Esophagus mucosa (tissue), 1 donor: ENCODE results near the gene PDGFB. TPM values are rescaled to one million over a fixed set of nuclear protein-coding genes. Genes with fewer than 3 reads are reported as not detected.
A peak's percentile ranks its signal among the peaks of the same experiment; 100 is the strongest.

Source experiments
- ATAC-seq: fragments of 200-7000 bp; cut with Tn5 transposase; one replicate; pipeline ENCODE4 v1.9.1; 2020
- total RNA-seq: library from RNA; stranded (reverse); gene quantifications from one replicate; pipeline ENCODE4 v1.2.4, GENCODE V29; 2023
- donor health status: DM: yes; HTN: yes; CAD: no.

Gene PDGFB
- total RNA-seq, 1 donor from 2014 or later = 0.96 TPM

DNA sequence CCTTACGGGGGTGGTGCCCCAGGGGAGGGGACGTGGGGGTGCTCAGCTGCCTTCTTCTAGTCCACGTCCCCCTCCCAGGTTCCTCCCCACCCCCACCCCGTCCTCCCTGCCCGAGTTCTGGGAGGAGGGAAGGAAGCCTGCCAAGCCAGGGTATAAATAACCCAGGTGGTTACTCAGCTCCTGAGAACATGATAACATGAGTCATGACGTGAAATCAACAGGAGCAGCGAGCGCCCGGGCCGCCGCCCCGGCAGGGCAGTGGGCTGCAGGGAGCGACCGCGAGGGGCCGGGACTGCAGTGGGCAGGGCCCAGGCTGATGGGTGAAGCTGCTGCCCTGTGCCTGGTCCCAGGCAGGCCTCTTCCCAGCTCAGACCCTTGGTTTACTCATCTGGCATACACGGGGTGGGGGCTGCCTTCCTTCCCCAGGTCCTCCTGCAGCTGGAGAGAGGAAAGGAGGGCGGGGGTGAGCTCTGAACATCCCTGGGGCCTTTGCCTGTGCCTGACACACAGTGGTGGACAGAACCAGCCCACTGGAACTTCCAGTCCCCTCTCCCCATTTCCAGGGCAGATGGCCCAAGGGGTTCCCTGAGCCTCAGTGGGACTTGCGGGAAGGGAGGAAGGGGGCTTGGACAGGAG is 8.8 kb upstream of the PDGFB start:
- peak; percentile 71 for ATAC-seq

DNA sequence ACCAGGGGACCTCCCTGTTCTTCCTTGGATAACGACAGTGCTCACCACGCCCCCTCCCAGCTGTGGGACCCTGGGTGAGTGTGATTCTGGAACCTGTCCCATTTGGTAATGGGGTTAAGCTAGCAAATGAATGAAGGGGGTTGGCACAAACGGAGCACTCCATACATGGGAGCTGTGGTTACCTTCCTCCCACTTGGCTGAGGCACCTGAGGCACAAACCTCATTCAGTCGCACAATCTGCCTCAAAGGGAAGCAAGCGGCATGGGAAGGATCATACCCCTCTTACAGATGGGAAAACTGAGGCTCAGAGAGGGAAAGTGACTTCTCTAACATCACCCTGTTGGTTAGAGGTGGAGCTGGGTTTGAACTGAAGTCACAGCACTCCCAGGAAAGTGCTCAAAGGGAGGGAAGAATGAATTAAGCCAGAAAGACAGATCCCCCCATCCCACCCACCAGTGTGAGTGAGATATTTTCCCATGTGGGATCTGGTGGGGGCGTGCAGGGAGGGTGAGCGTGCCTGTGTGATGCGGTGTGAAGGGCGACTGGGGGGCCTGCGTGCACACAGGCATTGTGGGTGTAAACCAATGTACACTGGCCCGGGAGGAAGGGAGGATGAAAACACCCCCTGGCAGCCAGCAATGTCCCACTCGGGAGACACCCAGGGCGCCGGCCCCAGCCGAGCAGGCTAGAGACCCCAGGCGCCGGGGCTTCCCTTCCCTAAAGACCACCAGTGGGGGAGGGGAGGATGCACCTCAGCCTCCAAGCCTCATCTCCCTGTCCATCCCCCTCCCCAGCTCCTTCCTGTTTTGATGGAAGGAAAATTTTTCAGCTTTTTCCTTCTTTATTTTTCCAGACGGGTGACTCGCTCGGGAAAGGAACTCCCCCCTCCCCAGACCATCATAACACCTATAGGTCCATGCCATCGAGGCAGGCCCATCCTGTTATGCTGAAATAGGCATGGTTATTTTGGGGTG is 8.0 kb upstream of the PDGFB start:
- ATAC-seq = no peak

DNA sequence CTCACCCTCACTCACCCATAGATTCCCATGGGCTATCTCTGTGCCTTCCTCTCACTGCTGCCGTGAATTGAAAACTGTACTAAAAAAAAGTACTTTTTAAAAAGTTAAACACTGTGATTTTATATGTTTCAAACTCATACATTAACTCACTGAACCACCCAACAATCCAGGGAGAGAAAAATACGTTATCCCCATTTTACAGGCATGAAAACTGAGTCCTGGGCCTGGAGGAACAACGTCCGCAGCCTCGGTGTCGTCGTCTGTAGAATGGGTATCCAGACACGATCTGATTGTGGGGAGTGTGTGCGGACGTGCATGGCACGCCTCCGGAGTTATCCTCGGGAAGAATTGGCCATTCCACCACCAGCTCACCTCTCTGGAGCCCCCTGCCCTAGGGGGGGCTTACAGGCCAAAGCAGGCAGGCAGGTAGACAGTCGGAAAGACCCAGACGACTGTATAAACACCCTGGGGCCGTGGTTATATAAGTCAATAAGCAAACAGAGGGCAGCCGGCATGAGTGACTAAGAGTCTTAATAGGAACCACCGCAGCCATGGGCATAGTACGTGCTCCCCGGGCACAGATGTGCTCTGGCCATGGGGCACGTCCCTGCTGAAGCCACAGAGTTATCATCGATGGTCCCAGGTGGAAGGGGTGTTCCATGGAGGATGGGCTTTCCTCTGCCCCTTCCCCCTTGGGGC is 7.1 kb upstream of the PDGFB start:
- ATAC-seq = peak; percentile 7

DNA sequence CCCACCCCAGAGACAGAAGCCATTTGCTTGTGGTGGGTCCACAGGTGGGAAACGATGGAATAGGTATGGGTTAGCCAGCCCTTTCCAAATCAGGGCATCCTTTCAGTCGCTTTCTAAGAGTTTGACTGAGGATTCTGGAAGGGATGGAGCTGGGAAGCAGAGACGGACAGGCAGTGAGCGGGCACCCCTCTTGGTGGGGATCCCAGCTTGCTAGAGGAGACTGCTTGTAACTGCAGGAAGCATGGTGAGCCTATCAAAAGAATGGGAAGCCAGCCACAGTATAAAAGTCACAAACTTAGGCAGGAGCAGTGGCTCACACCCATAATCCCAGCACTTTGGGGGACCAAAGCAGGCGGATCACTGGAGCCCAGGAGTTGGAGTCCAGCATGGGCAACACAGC is 6.1 kb upstream of the PDGFB start:
- ATAC-seq = no peak

DNA sequence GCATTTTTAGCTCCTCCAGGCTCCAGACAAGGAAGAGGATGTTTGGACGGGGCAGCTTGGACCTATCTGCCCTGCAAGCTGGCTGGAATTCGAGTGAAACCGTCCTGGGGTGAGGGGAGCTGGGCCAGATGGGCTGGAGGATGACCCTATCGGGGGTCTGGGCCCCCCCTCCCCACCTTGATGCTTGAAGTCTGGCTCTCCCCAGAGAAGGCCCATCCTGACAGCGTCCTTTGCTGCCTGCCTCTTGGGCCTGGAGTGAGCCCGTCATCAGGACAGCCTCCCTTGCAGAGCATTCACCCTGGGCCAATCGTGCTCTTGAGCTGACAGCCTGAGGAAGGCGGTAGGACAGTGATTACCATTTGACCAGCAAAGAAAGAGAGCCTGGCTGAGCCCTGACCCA is 5.3 kb upstream of the PDGFB start:
- ATAC-seq = no peak

DNA sequence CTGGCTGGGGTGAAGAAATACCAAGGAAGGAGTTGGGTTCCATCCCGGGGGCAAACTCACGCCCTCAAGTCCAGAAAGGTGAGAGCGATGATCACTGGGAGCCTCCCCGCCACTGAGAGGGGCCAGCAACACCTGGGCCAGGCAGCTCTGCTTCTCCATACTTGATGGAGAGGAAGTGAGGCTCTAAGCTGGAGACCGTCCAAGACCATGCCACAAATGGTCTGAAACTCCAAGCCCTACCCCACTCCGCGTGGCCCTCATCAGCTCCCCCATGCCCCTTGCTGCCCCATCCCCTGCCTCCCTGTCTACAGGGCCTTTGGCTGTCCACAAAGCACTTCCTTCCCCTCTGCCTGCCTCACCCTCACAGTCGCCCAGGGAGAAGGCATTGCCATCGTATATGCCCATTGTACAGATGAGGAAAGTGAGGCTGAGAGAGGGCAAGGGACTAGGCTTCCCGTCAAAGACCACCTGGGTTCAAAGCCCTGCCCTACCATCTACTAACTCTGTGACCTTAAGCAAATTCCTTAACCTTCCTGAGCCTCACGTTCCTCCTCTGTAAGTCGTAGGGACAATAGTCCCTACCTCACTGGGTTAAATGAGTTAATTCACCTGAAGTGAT is 4.4 kb upstream of the PDGFB start:
- ATAC-seq = no peak

DNA sequence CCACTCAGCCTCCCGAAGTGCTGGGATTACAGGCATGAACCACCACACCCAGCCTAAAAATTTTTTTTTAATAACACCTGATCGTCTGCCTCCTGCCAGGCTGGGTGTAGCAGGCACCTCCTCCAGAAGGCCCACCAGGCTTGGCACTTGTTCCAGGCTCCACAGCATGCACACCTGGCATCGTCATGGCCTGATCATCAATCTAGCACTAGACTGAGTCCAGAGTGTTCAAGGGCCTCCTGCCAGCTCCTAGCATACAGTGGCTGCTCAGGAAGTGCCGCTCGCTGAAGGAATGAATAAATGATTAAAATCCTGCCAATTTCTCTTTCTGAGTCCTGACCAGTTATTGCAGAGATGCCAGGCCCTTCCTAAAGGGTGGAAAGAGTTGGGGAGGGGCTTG is 3.5 kb upstream of the PDGFB start:
- no peak for ATAC-seq

DNA sequence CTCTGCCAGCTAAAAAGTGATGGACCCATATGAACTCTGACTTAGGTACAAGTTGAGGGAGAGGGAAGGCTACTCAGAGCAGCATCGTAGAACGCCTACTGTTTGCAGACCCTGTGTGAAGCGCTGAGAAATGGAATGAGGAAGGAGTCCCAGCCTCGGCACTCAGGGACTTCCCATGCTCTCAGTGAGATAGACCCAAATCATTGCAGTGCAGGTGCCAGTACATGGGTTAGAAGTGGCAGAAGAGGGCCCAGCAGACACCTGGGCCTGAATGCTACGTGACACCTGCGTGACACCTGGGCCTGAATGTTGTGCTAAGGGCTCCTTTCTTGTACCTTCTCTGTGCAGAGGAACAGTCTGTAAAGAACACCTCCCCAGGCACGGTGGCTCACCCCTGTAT is 2.6 kb upstream of the PDGFB start:
- no peak for ATAC-seq

DNA sequence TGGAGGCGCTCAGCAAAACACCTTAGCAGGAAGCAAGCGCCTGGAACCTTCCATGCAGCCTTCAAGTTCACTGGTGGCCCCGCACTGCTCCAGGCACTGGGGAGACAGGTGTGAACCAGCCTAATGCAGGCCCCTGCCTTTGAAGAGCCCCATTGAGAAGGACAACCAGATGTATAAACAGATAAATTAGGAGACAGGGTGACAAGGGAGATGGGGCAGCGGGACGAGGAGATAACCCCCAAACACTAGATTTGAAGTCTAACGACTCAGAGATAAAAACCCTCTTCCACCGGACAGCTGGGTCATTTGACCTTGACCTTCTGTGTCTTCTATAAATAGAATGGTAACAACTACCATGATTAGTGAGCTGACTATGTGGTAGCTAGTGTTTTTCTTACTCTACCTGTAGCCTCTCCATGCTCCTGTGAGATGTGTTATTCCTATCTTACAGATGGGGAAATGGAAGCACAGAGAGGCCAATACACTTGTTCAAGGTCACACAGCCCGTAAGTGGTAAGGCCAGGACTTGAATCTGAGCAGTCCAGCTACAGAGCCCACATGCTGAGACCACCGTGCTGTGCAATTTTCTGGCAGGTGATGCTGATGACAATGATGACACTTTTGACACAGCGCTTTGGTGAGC is 2.0 kb upstream of the PDGFB start:
- ATAC-seq = no peak

DNA sequence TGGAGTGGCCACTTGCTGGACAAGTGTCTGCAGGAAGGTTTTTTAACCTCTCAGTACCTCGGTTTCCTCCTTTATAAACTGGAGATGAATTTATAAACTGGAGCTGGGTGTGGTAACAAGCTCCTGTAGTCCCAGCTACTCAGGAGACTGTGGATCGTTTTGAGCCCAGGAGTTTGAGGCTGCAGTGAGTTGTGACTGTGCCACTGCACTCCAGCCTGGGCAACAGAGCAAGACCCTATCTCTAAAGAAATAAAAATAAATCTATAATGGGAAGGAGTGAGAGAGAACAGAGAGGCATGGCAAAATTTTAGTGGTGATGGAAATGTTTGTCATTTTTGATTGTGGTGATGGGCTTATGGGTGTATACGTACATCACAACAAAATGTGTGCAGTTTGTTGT is 1.4 kb upstream of the PDGFB start:
- ATAC-seq = no peak

DNA sequence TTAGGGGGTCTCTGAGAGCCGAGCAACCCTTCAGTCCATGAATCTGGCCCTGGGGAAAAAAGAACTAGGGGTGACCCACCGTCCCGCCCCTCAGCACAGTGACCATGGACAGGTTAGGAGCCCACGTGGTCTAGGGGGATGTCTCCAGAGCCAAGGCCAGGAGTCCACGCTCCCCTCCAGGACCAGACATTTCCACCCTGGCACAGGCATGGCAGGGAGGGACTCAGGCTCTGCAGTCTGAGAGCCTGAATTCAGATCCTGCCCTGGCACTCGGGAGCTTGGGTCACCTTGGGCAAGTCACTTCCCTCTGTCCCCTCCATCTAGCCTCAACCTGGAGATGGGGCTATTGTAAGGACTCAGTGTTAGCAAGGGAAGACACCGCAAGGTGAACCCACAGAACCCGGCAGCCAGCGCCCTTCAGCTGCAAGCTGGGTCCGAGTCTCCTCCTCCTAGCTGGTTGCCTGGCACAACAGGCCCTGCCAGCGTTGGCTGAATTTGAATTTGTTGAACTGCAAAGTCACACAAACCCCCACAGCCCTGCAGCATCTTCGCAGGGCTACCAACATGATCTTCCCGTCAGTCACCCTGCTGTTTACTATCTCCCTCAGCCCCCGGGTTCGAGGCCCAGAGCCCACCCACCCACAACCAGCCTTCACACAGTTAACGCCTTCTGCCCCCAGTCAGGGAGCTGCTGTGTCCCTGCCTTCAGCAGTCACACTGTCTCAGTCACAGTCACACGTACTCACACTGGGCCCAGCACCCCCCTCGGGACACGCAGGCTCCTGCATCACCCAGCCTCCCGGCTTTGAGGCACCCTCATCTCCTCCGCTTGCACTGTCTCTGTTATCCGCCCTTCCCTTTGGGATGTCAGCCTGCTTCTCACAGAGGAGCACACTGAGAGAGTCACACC is 603 bp upstream of the PDGFB start:
- ATAC-seq = no peak

DNA sequence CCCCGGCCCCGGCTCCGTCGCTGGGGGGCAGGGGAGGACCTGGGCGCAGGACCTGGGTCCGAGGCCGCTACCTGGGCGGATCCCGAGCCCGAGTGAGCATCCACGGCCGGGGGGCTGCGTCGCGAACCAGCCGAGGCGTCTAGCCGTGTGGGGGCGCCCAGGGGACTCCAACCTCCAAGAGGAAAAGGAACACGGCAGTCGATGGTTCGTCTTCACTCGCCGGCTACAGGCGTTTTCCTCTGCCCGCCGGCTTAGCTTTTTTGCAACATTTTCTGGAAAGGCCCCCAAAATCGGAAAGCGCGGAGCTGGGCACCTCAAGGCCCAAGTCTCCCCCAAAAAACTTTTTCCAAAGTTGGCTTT is 666 bp downstream of the PDGFB start:
- ATAC-seq = no peak

DNA sequence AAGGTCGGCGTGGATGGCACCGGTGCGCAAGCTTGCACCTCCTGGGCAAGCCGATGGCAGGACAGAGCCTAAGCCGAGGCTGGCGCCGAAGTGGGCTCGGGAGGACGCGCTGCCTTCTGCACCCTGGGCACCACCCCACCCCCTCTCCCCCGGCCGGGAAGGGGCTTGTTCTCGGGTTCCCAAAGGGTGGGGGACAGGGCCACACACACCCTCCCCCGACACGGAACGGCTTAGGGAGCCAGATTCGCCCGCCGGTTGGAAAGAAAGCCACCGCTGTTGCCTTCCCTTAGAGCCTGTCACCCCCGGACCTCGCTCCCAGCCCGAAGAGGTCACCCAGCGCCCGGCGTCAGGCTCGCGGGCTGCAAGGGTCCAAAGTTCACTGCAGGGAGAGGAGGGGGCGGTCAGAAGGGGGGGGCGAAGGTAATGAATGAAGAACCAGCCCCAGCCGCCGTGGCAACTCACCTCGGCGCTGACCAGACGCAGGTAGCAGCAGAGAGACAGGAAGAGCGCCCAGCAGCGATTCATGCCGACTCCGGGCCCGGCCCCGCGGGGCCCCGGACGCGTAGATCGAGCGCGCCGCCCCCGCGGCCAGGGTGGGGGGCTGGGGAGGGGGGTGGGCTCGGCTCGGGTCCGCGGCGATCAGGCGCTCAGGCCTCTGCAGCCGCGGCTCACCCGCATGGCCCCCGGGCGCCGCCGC is 1.2 kb downstream of the PDGFB start:
- ATAC-seq = no peak

DNA sequence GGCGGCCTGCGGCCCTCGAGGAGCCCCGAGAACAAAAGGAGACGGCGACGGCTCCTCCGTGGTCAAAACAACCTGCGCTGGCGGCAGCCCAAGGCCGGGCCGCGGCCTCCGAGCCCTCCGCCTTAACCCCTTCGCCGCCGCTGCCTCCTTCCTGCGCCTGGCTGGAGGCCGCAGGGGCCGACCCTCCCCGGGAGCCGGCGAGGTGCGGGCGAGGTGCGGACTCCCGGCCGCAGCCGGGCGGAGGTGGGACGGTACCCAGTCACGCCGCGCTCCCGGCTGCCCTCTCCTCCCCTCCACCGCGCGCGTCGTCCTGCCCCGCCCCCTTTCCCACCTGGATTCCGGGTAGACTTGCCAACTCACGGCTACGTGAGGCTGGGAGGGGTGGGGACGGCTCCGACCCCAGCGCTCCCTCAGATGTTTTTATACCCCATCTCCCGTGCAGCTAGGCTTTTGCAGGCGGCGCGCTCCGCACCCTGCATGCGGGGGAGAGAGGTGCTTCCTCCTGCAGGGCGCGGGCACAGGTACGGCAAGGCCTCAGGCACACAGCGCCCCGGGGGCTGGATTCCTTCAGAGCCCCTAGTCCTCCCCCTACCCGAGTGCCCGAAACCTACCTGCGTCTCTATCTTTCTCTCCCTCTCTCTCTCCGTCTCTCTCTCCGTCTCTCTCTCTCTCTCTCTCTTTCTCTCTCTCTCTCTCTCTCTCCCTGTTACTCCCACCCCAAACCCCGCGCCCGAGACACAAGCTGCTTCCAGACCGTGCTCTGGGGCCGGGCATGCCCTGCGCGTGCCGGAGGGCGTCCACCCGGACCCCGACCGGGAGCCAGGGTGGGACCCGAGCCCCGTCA is 2.0 kb downstream of the PDGFB start:
- no peak for ATAC-seq

DNA sequence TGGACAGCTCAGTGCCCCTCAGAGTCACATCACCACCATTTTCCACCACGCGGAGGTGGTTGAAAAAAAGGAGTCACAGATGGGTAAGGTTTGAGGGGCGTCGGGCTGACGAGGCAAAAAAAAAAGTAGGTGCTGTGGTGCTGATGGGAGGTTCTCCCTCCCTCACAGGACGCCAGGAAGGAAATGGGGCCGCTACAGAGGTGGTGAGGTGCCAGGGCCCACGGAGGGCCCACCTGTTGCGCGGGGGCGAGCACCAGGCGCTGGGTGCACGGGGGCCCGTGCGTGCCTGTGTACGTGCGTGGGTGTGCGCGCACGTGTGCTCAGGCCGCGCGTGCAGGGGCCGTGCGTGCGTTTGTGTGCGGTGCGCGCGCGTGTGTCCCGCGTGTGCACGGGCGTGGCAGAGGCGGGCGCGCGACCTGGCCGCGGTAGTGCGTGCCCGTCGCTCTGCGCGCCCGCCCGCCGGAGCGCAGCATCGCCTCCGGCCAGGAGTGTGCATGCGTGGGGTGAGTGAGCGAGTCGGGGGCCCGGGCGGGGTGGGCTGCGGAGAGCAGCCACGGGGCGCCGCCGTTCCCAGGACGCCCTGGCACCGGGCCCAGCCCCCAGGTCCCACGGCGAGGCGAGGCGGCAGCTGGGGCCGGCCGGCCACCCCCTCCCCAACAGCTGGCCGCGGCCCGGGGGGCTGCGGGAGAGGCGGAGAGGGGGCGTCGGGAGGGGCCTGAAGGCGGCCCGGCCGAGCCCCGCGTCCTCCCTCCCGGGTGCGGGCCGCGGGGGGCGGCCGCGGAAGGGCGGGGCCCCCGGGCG is 2.8 kb downstream of the PDGFB start:
- ATAC-seq = no peak

DNA sequence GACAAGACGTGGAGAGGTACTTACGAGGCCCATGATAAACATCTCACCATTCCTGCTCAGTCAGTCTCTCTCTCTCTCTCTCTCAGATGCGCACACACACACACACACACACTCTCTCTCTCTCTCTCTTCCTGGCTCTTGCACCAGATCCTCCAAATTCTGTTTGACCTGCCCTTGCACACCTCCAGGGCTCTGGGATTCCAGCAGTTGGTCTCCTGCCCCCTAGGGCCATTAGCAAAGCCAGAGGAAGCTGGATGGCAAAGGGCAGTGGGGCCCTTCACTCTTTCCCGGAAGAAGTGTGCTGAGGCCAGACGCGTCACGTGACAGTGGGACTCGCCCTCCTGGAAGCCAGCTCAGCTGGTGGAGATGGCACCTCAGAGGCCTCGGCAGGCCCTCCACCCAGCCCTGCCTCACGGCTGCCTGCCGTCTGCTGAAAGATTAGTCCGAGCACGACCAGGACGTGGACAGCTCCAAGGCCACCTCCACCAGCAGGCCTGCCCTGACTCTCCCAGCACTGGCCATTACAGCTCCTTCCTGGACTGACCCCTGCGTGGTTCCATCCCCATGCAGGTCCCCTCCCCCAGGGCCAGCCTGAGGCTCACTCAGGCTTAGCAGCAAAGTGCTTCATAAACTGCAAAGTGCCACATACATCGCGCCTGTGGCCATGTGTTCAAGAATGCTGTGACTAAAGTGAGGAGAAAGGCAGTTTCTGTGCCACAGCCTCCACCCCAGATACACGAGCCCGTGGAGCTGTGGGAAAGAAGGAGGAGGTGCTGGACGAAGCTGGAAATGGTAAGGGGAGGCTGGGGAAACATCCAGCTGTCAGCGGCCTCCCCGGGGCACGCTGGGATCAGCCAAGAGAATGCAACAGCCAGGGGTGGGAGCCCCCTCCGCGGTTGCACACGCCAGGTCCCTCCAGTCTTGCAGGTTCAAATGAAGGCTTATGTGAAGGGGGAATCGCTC is 3.7 kb downstream of the PDGFB start:
- peak; percentile 58 for ATAC-seq

DNA sequence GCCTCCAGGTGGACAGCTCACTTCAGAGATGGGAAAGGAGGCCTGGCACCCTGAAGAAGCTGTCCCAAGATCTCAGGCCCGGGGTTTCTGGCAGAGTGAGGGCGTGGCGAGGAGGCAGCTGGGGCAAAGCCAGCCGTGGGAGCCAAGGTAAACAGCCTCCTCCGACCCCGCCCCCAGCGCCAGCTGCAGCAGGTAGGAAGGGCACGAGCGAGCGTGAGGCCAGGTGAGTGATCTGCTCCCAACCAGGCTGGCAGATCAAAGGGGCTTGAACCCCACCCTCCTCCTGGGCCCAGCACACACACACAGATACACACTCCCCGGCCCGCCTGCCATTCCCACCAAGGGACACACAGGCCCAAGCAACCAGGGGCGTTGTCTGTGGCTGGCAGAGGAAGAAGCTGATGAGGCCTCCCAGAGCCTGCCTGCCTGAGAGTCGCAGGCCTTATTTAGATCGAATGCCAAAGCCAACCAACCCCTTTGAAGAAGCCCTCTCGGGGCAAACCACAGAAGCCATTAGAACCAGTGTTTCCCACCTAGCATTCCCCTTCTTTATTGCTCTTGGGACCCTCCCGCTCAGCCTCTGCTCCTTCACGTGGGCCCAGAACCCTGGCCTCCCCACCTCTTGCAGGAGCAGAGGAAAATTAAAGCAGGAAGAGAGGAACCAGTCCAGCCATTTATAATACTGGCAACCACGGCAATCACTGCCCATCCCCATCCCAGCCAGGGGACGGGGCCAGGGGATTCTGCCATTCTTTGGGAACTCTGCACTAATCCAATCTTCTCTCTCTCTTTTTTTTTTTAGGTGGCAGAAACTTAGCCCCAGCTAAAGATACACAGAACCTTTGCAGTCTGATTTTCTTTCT is 5.0 kb downstream of the PDGFB start:
- peak; percentile 47 for ATAC-seq
